ENCODE results near the gene NDUFB4. TPM values are rescaled to one million over a fixed set of nuclear protein-coding genes. Genes with fewer than 3 reads are reported as not detected.

Gene NDUFB4
- total and polyA plus RNA-seq, 9 of the 15 experiments (the other 6 are each of a cell fraction or from before 2014, with no cell fraction given), result 124 to 670 (median 227) TPM

DNA sequence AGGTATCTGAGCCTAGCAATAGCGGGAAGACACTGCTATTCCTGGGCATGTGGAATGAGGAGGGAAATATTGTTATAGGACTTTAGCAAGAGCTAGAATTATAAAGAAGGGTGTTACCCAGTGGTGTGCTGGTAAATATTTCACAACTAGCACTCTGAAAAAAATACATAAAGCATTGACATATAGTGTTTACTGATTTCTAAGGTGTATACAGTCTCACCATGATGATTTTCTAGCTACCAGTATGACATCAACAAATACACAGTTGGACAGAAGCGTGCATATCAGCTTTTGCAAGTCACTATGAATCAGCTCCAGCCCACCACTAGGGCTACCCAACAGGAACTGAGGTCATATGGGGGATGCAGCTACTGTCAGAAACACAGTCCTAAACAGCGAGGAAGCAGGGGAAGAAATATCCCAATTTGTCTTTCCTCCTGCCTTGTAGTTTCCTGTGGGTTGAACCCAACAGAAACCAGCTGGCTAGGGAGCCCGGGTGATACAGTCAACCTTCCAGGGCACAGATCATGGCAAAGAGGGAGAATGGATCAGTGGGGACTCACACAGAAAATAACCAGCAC, 46.3 kb downstream of the NDUFB4 start (continued):
- TF ChIP-seq, protein P1, sequence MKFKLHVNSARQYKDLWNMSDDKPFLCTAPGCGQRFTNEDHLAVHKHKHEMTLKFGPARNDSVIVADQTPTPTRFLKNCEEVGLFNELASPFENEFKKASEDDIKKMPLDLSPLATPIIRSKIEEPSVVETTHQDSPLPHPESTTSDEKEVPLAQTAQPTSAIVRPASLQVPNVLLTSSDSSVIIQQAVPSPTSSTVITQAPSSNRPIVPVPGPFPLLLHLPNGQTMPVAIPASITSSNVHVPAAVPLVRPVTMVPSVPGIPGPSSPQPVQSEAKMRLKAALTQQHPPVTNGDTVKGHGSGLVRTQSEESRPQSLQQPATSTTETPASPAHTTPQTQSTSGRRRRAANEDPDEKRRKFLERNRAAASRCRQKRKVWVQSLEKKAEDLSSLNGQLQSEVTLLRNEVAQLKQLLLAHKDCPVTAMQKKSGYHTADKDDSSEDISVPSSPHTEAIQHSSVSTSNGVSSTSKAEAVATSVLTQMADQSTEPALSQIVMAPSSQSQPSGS (CRISPR knock-in tag; IDR thresholded peaks at IDR 0.05), result no peak
- TF ChIP-seq CREB1 (IDR thresholded peaks at IDR 0.05) (peak; percentile 54), CREB1 (CRISPR knock-in tag; IDR thresholded peaks at IDR 0.05) (peak; percentile 64; the same call in 1 of the 2 replicates), DPF2 (IDR thresholded peaks at IDR 0.05) (peak; percentile 78), ZNF76 (CRISPR knock-in tag; IDR thresholded peaks at IDR 0.05; ENCODE audit: borderline replicate concordance) (no peak), CBFA2T2 (conservative IDR thresholded peaks at IDR 0.05) (no peak), JUND (IDR thresholded peaks at IDR 0.05; ENCODE audit: borderline replicate concordance, low read depth, low read length) (peak; percentile 91), JUND (tag; IDR thresholded peaks at IDR 0.05; ENCODE audit: borderline replicate concordance, low read depth, low read length) (peak; percentile 92), HOXB6 (CRISPR knock-in tag; IDR thresholded peaks at IDR 0.05; ENCODE audit: borderline replicate concordance) (no peak), ZNF354B (CRISPR knock-in tag; IDR thresholded peaks at IDR 0.05) (no peak), ZNF24 (IDR thresholded peaks at IDR 0.05) (no peak), PHF8 (IDR thresholded peaks at IDR 0.05; ENCODE audit: borderline replicate concordance, low read length) (peak; percentile 29; the same call in 1 of the 2 replicates), MTA1 (IDR thresholded peaks at IDR 0.05; ENCODE audit: borderline replicate concordance) (0 out of 2 replicates have a peak, but pooled peaks have one; percentile 16), VEZF1 (CRISPR knock-in tag; IDR thresholded peaks at IDR 0.05) (peak; percentile 38; the same call in 1 of the 2 replicates), NRF1 (conservative IDR thresholded peaks at IDR 0.05 in 1 of 2, IDR thresholded peaks at IDR 0.05 in 1 of 2) (0 out of 4 replicates have a peak, but pooled peaks of 1 of the 2 experiments have one; percentile 4), ETV1 (tag; conservative IDR thresholded peaks at IDR 0.05; ENCODE audit: low read depth) (peak; percentile 88), ZNF316 (IDR thresholded peaks at IDR 0.05) (peak; percentile 96), JUN (IDR thresholded peaks at IDR 0.05; ENCODE audit: borderline replicate concordance, low read depth, low read length) (peak; percentile 71; the same call in 1 of the 2 replicates), JUN (CRISPR knock-in tag; IDR thresholded peaks at IDR 0.05; ENCODE audit: borderline replicate concordance) (no peak), BRD9 (IDR thresholded peaks at IDR 0.05; ENCODE audit: low read depth, partially characterized antibody) (peak; percentile 22)

Measured in K562 (cell line).